NCI-H2081 treated with DMSO at 0.1 percent for 48 hours (cell line): ENCODE results near the gene POM121C.
"Not testable (repeated sequence)": the region's sequence is repeated elsewhere in the genome, so short reads cannot be mapped to it uniquely, and the experiment has no call there.

Source experiments
- DNase-seq: peaks from one replicate; lab custom pipeline; 2025; lab: John Stamatoyannopoulos, UW

POM121C gene

GRCh38 chr7:75393194-75393593 lies 92.9 kb downstream of the POM121C start:
- not testable (repeated sequence) for DNase-seq

- DNase-seq: not testable (repeated sequence)
These were observed 111.4 kb downstream of the POM121C start for GRCh38 chr7:75374519-75375317.

- DNase-seq: not testable (repeated sequence)
These were observed 112.0 kb downstream of the POM121C start for GRCh38 chr7:75374144-75374518.

GRCh38 chr7:75367313-75367712 lies 118.8 kb downstream of the POM121C start:
- not testable (repeated sequence) for DNase-seq
